ENCODE data around the gene ZDHHC18. TPM values are rescaled to one million over a fixed set of nuclear protein-coding genes. Genes with fewer than 3 reads are reported as not detected.
A peak's percentile ranks its signal among the peaks of the same experiment; 100 is the strongest.
"Not testable (repeated sequence)": the region's sequence is repeated elsewhere in the genome, so short reads cannot be mapped to it uniquely, and the experiment has no call there.

ZDHHC18 gene
- total and polyA plus RNA-seq, 2 donors (not counting 1 experiment from before 2014, with no cell fraction given) = 6.3 to 16.9 TPM

- TF ChIP-seq EZH2 (IDR thresholded peaks at IDR 0.05; ENCODE audit: low read length, missing control alignments) (no peak), CTCF (conservative IDR thresholded peaks at IDR 0.05 in 1 of 2, IDR thresholded peaks at IDR 0.05 in 1 of 2; ENCODE audit: low read depth in 1 of 2, low read length in 2 of 2) (no peak)
- Histone ChIP-seq H3K9ac (ENCODE audit: insufficient read depth, low read length) (no peak overlapping the region), H3K27ac (ENCODE audit: insufficient read depth, low read length) (no peak overlapping the region)
Observed at GRCh38 chr1:26839339-26839722, 12.8 kb downstream of the ZDHHC18 start.

DNA sequence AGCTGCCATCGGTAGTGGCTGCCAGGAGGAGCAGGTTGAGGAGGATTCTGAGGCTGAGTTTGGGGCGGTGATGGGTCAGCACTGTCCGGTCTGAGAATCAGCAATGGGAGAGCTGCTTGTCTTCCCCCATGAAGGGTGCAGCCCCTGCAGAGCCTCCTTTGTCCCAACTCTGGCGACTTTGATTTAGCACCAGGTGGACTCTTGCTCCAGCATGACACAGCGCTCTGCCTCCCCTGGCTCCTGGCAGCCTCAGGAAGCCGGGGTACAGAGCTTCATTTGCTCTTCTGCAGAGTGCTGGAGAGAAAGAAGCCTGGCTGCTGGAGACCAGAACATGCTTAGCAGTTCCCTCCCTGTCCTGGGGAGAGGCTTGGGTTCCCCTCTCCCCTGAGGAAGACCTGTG, 13.3 kb downstream of the ZDHHC18 start:
- Histone ChIP-seq H3K4me2 (ENCODE audit: extremely low read depth, insufficient read depth, low read length) (no peak overlapping the region), H3K79me2 (ENCODE audit: control insufficient read depth, insufficient read depth, low read length) (no peaks in the 10 kb centered on the region), H3K36me3 (ENCODE audit: control insufficient read depth, insufficient read depth, low read length) (peaks cover 13% of the 10 kb centered on the region), H3K4me1 (ENCODE audit: control insufficient read depth, extremely low read depth, insufficient read depth, low read length) (no peaks in the 10 kb centered on the region), H3K4me3 (replicated peaks in 1 of 4; ENCODE audit: control extremely low read depth in 1 of 4, insufficient read depth in 1 of 4, low read depth in 3 of 4, low read length in 4 of 4) (no peak overlapping the region), H3K9me3 (ENCODE audit: control insufficient read depth, insufficient read depth, low read depth, low read length) (no peaks in the 10 kb centered on the region), H2AFZ (ENCODE audit: low read length) (no peak overlapping the region), H3K27ac (ENCODE audit: insufficient read depth, low read length) (no peak overlapping the region), H3K27me3 (ENCODE audit: control insufficient read depth, insufficient read depth, low read length) (no peaks in the 10 kb centered on the region), H4K20me1 (ENCODE audit: control insufficient read depth, extremely low read depth, insufficient read depth, low read length) (no peaks in the 10 kb centered on the region), H3K9ac (ENCODE audit: insufficient read depth, low read length) (no peak overlapping the region)
- TF ChIP-seq CTCF (conservative IDR thresholded peaks at IDR 0.05 in 1 of 2, IDR thresholded peaks at IDR 0.05 in 1 of 2; ENCODE audit: low read depth in 1 of 2, low read length in 2 of 2) (no peak), EZH2 (IDR thresholded peaks at IDR 0.05; ENCODE audit: low read length, missing control alignments) (no peak)
- no peak for DNase-seq (ENCODE audit: low read depth in 2 of 2)

More at GRCh38 chr1:26839339-26839722, 12.8 kb downstream of the ZDHHC18 start:
- no peak for DNase-seq (ENCODE audit: low read depth in 2 of 2)
- Histone ChIP-seq H3K27me3 (ENCODE audit: control insufficient read depth, insufficient read depth, low read length) (no peaks in the 10 kb centered on the region), H3K9me3 (ENCODE audit: control insufficient read depth, insufficient read depth, low read depth, low read length) (no peaks in the 10 kb centered on the region), H3K4me1 (ENCODE audit: control insufficient read depth, extremely low read depth, insufficient read depth, low read length) (no peaks in the 10 kb centered on the region), H3K4me3 (replicated peaks in 1 of 4; ENCODE audit: control extremely low read depth in 1 of 4, insufficient read depth in 1 of 4, low read depth in 3 of 4, low read length in 4 of 4) (no peak overlapping the region), H2AFZ (ENCODE audit: low read length) (no peak overlapping the region), H3K36me3 (ENCODE audit: control insufficient read depth, insufficient read depth, low read length) (peaks cover 15% of the 10 kb centered on the region), H4K20me1 (ENCODE audit: control insufficient read depth, extremely low read depth, insufficient read depth, low read length) (no peaks in the 10 kb centered on the region), H3K79me2 (ENCODE audit: control insufficient read depth, insufficient read depth, low read length) (no peaks in the 10 kb centered on the region), H3K4me2 (ENCODE audit: extremely low read depth, insufficient read depth, low read length) (no peak overlapping the region)

DNA sequence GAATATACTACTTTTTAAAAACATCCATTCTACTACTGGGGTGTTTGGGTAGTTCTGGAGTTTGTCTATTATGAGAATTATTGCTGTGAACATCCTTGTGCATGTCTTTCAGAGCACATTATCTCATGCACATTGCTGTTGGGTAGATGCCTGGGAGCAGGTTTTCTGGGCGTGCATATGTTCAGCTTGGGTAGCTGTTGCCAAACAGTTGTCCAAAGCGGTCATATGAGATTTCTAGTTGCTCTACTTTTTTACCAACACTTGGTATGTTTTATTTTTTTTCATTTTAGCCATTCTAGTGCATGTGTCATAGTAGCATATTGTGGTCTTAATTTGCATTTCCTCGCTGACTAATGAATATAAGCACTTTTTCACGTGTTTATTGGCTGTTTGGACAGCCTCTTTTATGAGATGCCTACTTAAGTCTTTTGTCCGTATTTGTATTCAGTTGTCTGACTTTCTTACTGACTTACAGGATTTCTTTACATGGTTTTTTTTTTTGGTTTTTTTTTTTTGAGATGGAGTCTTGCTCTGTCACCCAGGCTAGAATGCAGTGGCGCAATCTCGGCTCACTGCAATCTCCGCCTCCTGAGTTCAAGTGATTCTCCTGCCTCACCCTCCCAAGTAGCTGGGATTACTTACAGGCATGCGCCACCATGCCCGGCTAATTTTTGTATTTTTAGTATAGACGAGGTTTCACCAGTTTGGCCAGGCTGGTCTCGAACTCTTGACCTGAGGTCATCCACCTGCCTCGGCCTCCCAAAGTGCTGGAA, 18.1 kb downstream of the ZDHHC18 start:
- H2AFZ ChIP-seq (ENCODE audit: low read length) = no peak overlapping the region
- H3K27ac ChIP-seq (ENCODE audit: insufficient read depth, low read length) = no peak overlapping the region
- peaks cover 12% of the 10 kb centered on the region for H3K4me1 ChIP-seq (ENCODE audit: control insufficient read depth, extremely low read depth, insufficient read depth, low read length)
- H3K9ac ChIP-seq (ENCODE audit: insufficient read depth, low read length) = no peak overlapping the region
- peaks cover 3% of the 10 kb centered on the region for H3K36me3 ChIP-seq (ENCODE audit: control insufficient read depth, insufficient read depth, low read length)
- H3K9me3 ChIP-seq (ENCODE audit: control insufficient read depth, insufficient read depth, low read depth, low read length) = no peaks in the 10 kb centered on the region
- H3K27me3 ChIP-seq (ENCODE audit: control insufficient read depth, insufficient read depth, low read length) = no peaks in the 10 kb centered on the region
- no peaks in the 10 kb centered on the region for H3K79me2 ChIP-seq (ENCODE audit: control insufficient read depth, insufficient read depth, low read length)
- no peak overlapping the region for H3K4me2 ChIP-seq (ENCODE audit: extremely low read depth, insufficient read depth, low read length)
- peak in 1 of 2 donors; percentile 32 for DNase-seq (ENCODE audit: low read depth in 2 of 2)
- TF ChIP-seq CTCF (conservative IDR thresholded peaks at IDR 0.05 in 1 of 2, IDR thresholded peaks at IDR 0.05 in 1 of 2; ENCODE audit: low read depth in 1 of 2, low read length in 2 of 2) (no peak), EZH2 (IDR thresholded peaks at IDR 0.05; ENCODE audit: low read length, missing control alignments) (no peak)
- H4K20me1 ChIP-seq (ENCODE audit: control insufficient read depth, extremely low read depth, insufficient read depth, low read length) = no peaks in the 10 kb centered on the region
- no peak overlapping the region for H3K4me3 ChIP-seq (replicated peaks in 1 of 4; ENCODE audit: control extremely low read depth in 1 of 4, insufficient read depth in 1 of 4, low read depth in 3 of 4, low read length in 4 of 4)

- H3K27ac ChIP-seq (ENCODE audit: insufficient read depth, low read length); H4K20me1 ChIP-seq (ENCODE audit: control insufficient read depth, extremely low read depth, insufficient read depth, low read length); H3K27me3 ChIP-seq (ENCODE audit: control insufficient read depth, insufficient read depth, low read length); H3K79me2 ChIP-seq (ENCODE audit: control insufficient read depth, insufficient read depth, low read length); H3K9ac ChIP-seq (ENCODE audit: insufficient read depth, low read length); H2AFZ ChIP-seq (ENCODE audit: low read length); H3K4me3 ChIP-seq (replicated peaks in 1 of 4; ENCODE audit: control extremely low read depth in 1 of 4, insufficient read depth in 1 of 4, low read depth in 3 of 4, low read length in 4 of 4); H3K4me2 ChIP-seq (ENCODE audit: extremely low read depth, insufficient read depth, low read length); H3K9me3 ChIP-seq (ENCODE audit: control insufficient read depth, insufficient read depth, low read depth, low read length); DNase-seq (ENCODE audit: low read depth in 2 of 2): not testable (repeated sequence)
- H3K4me1 ChIP-seq (ENCODE audit: control insufficient read depth, extremely low read depth, insufficient read depth, low read length) = peaks cover 13% of the 10 kb centered on the region
- H3K36me3 ChIP-seq (ENCODE audit: control insufficient read depth, insufficient read depth, low read length) = peaks cover 15% of the 10 kb centered on the region
Observed at GRCh38 chr1:26847826-26848225, 21.3 kb downstream of the ZDHHC18 start.
